ENCODE data around the gene MVB12B. TPM values are rescaled to one million over a fixed set of nuclear protein-coding genes. Genes with fewer than 3 reads are reported as not detected.
A peak's percentile ranks its signal among the peaks of the same experiment; 100 is the strongest.
"Not testable (repeated sequence)": the region's sequence is repeated elsewhere in the genome, so short reads cannot be mapped to it uniquely, and the experiment has no call there.

Gene MVB12B, protein sequence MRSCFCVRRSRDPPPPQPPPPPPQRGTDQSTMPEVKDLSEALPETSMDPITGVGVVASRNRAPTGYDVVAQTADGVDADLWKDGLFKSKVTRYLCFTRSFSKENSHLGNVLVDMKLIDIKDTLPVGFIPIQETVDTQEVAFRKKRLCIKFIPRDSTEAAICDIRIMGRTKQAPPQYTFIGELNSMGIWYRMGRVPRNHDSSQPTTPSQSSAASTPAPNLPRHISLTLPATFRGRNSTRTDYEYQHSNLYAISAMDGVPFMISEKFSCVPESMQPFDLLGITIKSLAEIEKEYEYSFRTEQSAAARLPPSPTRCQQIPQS
- 10 to 100 TPM; 13.6 to 13.8 TPM for total RNA-seq
- long read RNA-seq, donor 1, full-length matches to known transcripts: 1 of 7 reads
- long read RNA-seq, donor 1, partial matches to known transcripts: 5 of 7 reads
- long read RNA-seq, donor 1, other reads (novel, unspliced or antisense): 1 of 7 reads
- long read RNA-seq, donor 2, partial matches to known transcripts: 11 of 14 reads
- long read RNA-seq, donor 2, other reads (novel, unspliced or antisense): 3 of 14 reads

- peak; percentile 84 for DNase-seq (ENCODE audit: low spot score)
- intact Hi-C loops (cut with DNase I): loop anchor here in 1 of 2 donors (10.0 kb wide), 1 partner anchor 68 kb away; no protein-coding TSS in a partner anchor
These were observed at the start of gene MVB12B for GRCh38 chr9:126326228-126327005. Gene MVB12B, plus strand, starts transcription at chr9:126326829. Its CDS starts 101 bp downstream, at chr9:126326930.

DNA sequence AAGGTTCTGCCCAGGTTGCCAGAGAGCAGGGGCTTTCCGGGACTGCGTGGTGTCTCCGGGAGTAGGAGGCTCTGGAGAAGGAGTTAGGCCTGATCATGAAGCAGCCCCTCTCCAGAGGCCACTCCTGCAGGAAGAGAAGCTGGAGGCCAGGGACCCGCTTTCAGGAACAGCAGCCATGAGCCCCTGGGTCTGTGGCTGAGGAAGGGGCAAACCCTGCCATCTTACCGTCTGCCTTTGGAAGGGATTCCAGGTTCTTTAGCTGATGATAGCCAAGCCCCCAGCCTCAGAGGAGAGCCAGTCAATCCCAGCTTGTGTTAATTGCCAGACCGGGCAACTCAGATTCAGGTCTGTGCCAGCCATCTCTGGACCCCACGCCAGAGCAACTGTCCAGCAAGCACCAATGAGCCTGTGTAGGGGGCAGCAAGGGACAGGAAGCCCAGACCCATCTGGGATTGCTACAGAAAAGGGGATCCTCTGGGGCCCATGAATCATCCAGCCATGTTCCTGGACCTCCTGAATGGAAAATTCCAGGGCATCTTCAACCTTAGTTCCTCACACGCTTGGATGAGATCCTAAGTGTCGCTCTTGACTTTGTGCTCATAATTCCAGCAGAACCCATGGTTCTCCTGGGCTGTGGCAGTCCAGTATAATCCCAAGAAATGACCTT is 42.7 kb upstream of the MVB12B start:
- intact Hi-C loops (cut with DNase I): no loop called here
- no peak for DNase-seq (ENCODE audit: low spot score)

DNA sequence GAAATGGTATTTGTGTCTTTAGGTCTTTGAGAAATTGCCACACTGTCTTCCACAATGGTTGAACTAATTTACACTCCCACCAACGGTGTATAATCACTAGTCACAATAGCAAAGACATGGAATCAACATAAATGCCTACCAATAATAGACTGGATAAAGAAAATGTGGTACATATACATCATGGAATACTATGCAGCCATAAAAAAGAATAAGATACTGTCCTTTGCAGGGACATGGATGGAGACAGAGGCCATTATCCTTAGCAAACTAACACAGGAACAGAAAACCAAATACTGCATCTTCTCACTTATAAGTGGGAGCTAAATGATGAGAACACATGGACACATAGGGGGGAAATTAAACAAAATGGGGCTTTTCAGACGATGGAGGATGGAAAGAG is 41.0 kb upstream of the MVB12B start:
- DNase-seq (ENCODE audit: low spot score); intact Hi-C loops (cut with DNase I): not testable (repeated sequence)

DNA sequence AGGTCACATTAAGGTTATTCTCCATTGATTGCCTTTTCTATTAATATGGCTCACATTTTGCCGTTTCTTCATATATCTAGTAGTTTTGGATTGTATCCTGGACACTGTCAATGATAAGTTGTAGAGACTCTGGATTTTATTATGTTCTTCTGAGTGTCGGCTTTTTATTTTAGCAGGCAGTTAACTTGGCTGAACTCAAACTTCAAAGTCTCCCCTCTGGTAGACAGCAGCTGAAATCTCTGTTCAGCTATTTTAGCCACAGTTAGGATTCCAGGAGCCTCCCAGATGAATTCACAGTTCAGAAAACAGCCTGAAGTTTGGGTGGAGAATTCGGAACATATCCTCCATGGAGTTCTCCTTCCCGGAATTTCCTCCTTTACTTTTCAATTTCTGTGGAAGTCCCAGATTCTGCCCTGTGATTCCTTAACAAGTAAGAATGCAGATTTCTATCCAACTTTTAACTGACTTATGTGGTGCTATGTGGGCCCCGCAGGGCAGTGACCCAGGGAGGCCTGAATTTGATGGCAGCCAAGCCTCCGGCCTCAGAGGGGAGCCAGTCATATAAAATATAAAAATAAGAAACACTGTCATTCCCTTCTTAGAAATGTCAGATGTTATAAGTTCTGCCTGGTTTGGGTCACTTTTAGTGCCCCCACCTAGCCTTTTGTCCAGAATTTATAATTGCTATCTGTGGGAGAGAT is 39.3 kb upstream of the MVB12B start:
- intact Hi-C loops (cut with DNase I): no loop called here
- DNase-seq (ENCODE audit: low spot score): no peak

- intact Hi-C loops (cut with DNase I): no loop called here
- DNase-seq (ENCODE audit: low spot score): no peak
These were observed 35.8 kb upstream of the MVB12B start for GRCh38 chr9:126290871-126291270.

- intact Hi-C loops (cut with DNase I): no loop called here
- no peak for DNase-seq (ENCODE audit: low spot score)
These were observed 34.7 kb upstream of the MVB12B start for GRCh38 chr9:126291925-126292324.

DNA sequence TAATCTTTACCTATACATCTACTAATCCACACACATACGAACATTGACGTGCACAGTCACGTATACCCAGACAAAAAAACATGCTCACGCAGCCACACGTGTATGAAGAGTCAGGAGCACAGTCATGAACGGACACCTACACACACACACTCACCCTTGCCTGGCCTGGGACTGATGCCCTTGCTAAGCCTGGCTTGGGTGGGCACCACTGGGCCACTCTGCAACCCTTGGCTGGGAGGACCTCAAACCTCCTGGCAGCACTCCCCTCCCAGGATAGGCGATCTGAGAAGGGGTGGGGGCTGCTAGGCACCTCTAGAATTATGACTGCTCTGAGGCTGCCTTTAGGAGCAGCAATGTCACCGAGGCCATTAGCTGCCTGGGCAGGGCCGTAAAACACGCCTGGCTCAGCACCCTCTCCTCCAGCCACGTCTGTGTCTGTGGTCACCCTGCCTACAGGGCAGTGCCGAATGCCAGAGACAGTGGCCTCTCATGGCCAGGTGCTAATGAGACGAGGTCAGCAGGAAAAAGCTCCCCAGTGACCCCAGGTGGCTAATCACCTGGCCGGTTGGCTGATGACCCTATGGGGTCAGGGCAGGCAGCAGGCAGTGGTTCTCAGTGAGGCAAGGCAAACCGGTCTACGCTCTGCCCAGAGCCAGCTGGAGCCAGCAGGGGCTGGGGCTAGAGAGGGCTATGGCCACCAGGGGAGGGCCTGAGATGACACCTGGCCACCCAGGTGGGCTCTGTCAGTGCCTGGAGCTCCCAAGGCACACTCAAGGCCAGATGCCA is 33.7 kb upstream of the MVB12B start:
- no peak for DNase-seq (ENCODE audit: low spot score)
- intact Hi-C loops (cut with DNase I): no loop called here

- DNase-seq (ENCODE audit: low spot score): no peak
- intact Hi-C loops (cut with DNase I): no loop called here
These were observed 33.1 kb upstream of the MVB12B start for GRCh38 chr9:126293522-126293889.

DNA sequence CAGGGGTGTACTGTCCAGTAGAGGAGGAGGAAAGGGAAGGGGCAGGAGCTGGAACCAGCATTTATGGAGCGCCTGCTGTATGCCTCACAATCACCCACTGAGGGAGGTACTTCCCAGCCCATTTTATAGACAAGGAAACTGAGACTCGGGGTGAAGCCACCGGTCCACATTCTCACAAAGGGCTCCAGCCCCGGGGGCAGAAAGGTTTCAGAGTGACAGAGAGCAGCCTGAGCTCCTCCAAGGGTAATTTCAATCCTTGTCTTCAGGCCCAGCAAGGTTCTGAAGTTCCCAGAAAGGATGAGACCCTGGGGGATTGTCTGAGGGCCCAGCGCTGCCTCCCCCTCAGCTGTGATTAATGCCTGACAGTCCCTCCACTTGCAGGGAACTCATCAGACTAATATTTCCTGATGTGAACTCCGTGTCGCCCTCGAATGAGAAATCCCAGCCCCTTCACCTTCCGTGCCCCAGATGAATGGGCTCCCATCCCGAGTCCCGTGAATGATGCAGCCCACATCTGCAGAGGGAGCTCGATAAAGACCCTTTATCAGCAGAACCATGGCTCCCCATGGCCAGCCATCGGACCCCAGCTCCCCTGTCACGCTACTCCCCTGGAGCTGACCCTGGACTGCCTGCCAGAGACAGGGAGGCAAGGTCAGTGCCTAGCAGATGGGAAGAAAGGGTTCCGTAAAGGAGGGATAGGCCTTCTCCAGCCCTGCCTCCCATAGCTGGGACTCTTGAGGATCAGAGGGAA is 32.1 kb upstream of the MVB12B start:
- no peak for DNase-seq (ENCODE audit: low spot score)
- intact Hi-C loops (cut with DNase I): no loop called here

DNA sequence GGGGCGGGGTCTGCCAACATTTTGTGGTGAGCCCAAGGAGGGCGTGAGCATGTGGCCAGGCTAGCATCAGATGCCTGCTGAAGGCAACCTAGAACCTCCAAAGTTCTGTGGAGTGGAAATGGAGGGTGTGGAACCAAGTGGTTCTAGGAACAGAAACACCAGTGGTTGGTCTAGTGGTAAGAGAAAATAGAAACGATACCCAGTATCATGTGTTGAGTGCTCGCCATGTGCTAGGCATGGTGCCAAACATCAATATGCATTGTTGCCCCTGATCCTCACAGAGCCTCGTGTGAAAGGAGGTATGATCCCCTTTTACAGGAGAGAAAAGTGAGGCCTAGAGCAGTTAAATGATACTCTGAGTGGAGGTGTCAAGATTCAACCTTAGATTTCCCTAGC is 31.5 kb upstream of the MVB12B start:
- DNase-seq (ENCODE audit: low spot score): no peak

GRCh38 chr9:126295516-126295915 is 31.1 kb upstream of the MVB12B start:
- intact Hi-C loops (cut with DNase I): no loop called here
- no peak for DNase-seq (ENCODE audit: low spot score)

More for the DNA sequence above, 31.5 kb upstream of the MVB12B start:
- intact Hi-C loops (cut with DNase I): no loop called here

GRCh38 chr9:126295936-126296600 is 30.6 kb upstream of the MVB12B start:
- intact Hi-C loops (cut with DNase I): no loop called here
- no peak for DNase-seq (ENCODE audit: low spot score)

- DNase-seq (ENCODE audit: low spot score): no peak
- intact Hi-C loops (cut with DNase I): no loop called here
These were observed 29.9 kb upstream of the MVB12B start for GRCh38 chr9:126296687-126297086.

DNA sequence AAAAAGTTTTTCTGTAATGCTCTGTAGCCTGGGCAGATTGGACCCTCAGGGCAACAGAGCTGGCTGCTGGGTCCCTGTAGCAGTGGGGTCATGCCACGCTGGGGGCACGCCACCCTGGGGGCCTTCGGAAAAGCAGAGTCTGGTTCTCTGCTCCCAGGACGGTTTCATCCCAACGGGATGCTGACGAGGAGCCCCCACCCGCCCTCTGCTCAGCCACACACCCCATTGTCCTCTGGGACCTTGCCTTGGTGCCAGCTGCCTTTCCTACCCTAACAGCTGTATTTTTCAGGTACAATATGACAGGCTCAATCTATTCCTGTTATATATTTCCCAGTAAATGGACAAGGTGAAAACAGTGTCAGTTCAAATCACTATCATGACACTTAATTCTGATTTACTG is 29.0 kb upstream of the MVB12B start:
- intact Hi-C loops (cut with DNase I): no loop called here
- no peak for DNase-seq (ENCODE audit: low spot score)

GRCh38 chr9:126298063-126298801 is 28.4 kb upstream of the MVB12B start:
- intact Hi-C loops (cut with DNase I): no loop called here
- no peak for DNase-seq (ENCODE audit: low spot score)

DNA sequence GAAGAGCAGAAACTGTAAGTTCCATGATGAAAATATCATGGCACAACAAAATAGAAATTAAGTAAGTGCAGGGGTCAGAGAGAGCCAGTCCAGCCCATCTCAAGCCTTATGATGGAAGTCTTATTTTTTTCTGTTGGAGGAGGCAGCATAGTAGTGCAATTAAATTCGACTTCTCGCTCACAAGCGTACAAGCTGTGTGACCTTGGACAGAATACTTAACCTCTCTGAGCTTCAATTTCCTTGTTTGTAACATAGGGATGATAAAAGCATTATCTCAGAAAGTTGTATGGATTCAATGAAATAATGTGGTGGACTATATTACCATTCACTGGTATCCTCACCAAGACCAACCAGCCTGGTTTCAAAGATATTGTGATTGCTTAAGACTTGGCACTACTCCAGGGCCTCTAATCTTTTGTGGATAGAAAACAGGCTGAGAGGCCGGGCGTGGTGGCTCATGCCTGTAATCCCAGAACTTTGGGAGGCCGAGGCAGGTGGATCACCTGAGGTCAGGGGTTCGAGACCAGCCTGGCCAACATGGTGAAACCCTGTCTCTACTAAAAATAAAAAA is 26.8 kb upstream of the MVB12B start:
- DNase-seq (ENCODE audit: low spot score): no peak
- intact Hi-C loops (cut with DNase I): loop anchor here (10.0 kb wide), 2 partner anchors 95 to 185 kb away; no protein-coding TSS in a partner anchor

All from posterior vena cava (tissue), 2 donors.